Keratinocyte (primary cell): ENCODE data around the gene CLCN3. TPM values are rescaled to one million over a fixed set of nuclear protein-coding genes. Genes with fewer than 3 reads are reported as not detected.
"Not testable (repeated sequence)": the region's sequence is repeated elsewhere in the genome, so short reads cannot be mapped to it uniquely, and the experiment has no call there.

Experiments
- DNase-seq: peaks from one replicate; pipeline ENCODE4 v3.0.0-alpha.2; 2011; ENCODE audit warnings: low read depth, missing footprints, low spot score
- FAIRE-seq: peaks from 2 replicates; lab custom pipeline; 2011; peaks lifted over from hg19 to GRCh38; lab: Jason Lieb, UNC
- H2AFZ ChIP-seq: 2 replicates; pipeline ENCODE4 v1.6.0; 2012; ENCODE audit warnings: low read length, control low read depth, inconsistent platforms; ENCODE audit not compliant: control insufficient read depth
- H3K27ac ChIP-seq: 2 replicates; pipeline ENCODE4 v1.5.1; 2011; ENCODE audit warnings: low read length; ENCODE audit not compliant: control insufficient read depth, insufficient read depth
- H3K27me3 ChIP-seq: 3 replicates; pipeline ENCODE4 v1.6.0; 2011; ENCODE audit warnings: low read length; ENCODE audit not compliant: control insufficient read depth, insufficient read depth; ENCODE audit errors: extremely low read depth
- H3K36me3 ChIP-seq, 2 experiments: 2 replicates in 1 of 2; 3 replicates in 1 of 2; pipeline ENCODE4 v1.5.1; 2011; ENCODE audit warnings: low read length in 2 of 2, mild to moderate bottlenecking in 1 of 2; ENCODE audit not compliant: control insufficient read depth in 2 of 2, insufficient read depth in 2 of 2; ENCODE audit errors: extremely low read depth in 1 of 2
- H3K4me1 ChIP-seq: 3 replicates; pipeline ENCODE4 v1.5.1; 2011; ENCODE audit warnings: low read length; ENCODE audit not compliant: control insufficient read depth, insufficient read depth; ENCODE audit errors: extremely low read depth
- H3K4me2 ChIP-seq: 3 replicates; pipeline ENCODE4 v1.6.0; 2011; ENCODE audit warnings: low read depth, low read length; ENCODE audit not compliant: control insufficient read depth, insufficient read depth; ENCODE audit errors: extremely low read depth
- H3K4me3 ChIP-seq, 3 experiments: fragments of 200-600 bp in 1 of 3; sonication (generic) in 1 of 3; 2 replicates in 2 of 3; 3 replicates in 1 of 3; pipeline ENCODE4 v1.5.1; 2011 to 2016; ENCODE audit warnings: low read length in 3 of 3, mild to moderate bottlenecking in 3 of 3, control low read depth in 2 of 3, inconsistent platforms in 1 of 3, low read depth in 1 of 3, mixed read lengths in 1 of 3, mixed run types in 1 of 3, moderate library complexity in 1 of 3; ENCODE audit not compliant: control insufficient read depth in 2 of 3, insufficient read depth in 2 of 3; ENCODE audit errors: extremely low read depth in 1 of 3
- H3K79me2 ChIP-seq: 2 replicates; pipeline ENCODE4 v1.6.0; 2012; ENCODE audit warnings: low read length; ENCODE audit not compliant: control insufficient read depth, insufficient read depth
- H3K9ac ChIP-seq: 3 replicates; pipeline ENCODE4 v1.6.0; 2011; ENCODE audit warnings: low read length; ENCODE audit not compliant: control insufficient read depth, insufficient read depth; ENCODE audit errors: extremely low read depth
- H3K9me1 ChIP-seq: 3 replicates; pipeline ENCODE4 v1.6.0; 2011; ENCODE audit warnings: low read length; ENCODE audit not compliant: control insufficient read depth, insufficient read depth; ENCODE audit errors: extremely low read depth
- H3K9me3 ChIP-seq: 2 replicates; pipeline ENCODE4 v1.5.1; 2012; ENCODE audit warnings: low read depth, low read length; ENCODE audit not compliant: control insufficient read depth
- H4K20me1 ChIP-seq: 3 replicates; pipeline ENCODE4 v1.6.0; 2011; ENCODE audit warnings: low read length; ENCODE audit not compliant: control insufficient read depth, insufficient read depth; ENCODE audit errors: extremely low read depth
- CTCF ChIP-seq, 3 experiments: IDR thresholded peaks in 1 of 3; conservative IDR thresholded peaks in 1 of 3; optimal IDR thresholded peaks in 1 of 3; 2 replicates in 2 of 3; 3 replicates in 1 of 3; pipeline versions ENCODE3 to v1.5.1; 2011; ENCODE audit warnings: low read length in 3 of 3, mild to moderate bottlenecking in 3 of 3, moderate library complexity in 2 of 3, control low read depth in 1 of 3, inconsistent platforms in 1 of 3; ENCODE audit not compliant: insufficient read depth in 2 of 3; ENCODE audit errors: extremely low read depth in 1 of 3
- EZH2 ChIP-seq: IDR thresholded peaks from one replicate; pipeline ENCODE4 v1.6.1; 2012; ENCODE audit warnings: inconsistent platforms, mild to moderate bottlenecking, low read length, moderate library complexity
- dilution Hi-C: fragments of 300-500 bp; cut with MboI; formaldehyde crosslinking; loops from one replicate; pipeline ENCODE4 v1.7.0; 2020; ENCODE audit warnings: low sequenced_read_pairs; ENCODE audit not compliant: extremely low pct_ligation_motif_present
- polyA plus RNA-seq, 5 experiments: library from polyadenylated mRNA; depleted of rRNA in 3 of 5; stranded (reverse) in 3 of 5; stranded (forward) in 1 of 5; unstranded in 1 of 5; fragments of >200 nt; gene quantifications; 1 replicate in 1 of 5; 2 replicates in 3 of 5; 3 replicates in 1 of 5; pipeline versions ENCODE4 v1.2.1 to v1.2.3, GENCODE V29; 2011 to 2012; ENCODE audit warnings: missing spikeins in 2 of 5, low read depth in 1 of 5, low replicate concordance in 1 of 5

Gene CLCN3
- polyA plus RNA-seq, 1 donor (not counting 4 experiments of a cell fraction or from before 2014, with no cell fraction given): 34.2 TPM

- TF ChIP-seq CTCF (optimal IDR thresholded peaks at IDR 0.05 in 1 of 3, IDR thresholded peaks at IDR 0.05 in 1 of 3, conservative IDR thresholded peaks at IDR 0.05 in 1 of 3; ENCODE audit: extremely low read depth in 1 of 3, insufficient read depth in 2 of 3, low read length in 3 of 3) (no peak), EZH2 (no peak)
- H4K20me1 ChIP-seq: no peaks in the 10 kb centered on the region
- H3K27ac ChIP-seq: no peak overlapping the region
- DNase-seq: no peak
- no peaks in the 10 kb centered on the region for H3K79me2 ChIP-seq
- no peaks in the 10 kb centered on the region for H3K9me1 ChIP-seq
- peaks cover 13% of the 10 kb centered on the region for H3K27me3 ChIP-seq
- H2AFZ ChIP-seq: no peak overlapping the region
- no peaks in the 10 kb centered on the region for H3K4me1 ChIP-seq
- H3K9me3 ChIP-seq: no peaks in the 10 kb centered on the region
- dilution Hi-C loops: no loop called here
- no peaks in the 10 kb centered on the region for H3K36me3 ChIP-seq
- H3K4me2 ChIP-seq: no peak overlapping the region
- peak; percentile 59 for FAIRE-seq
- H3K4me3 ChIP-seq: no peak overlapping the region
- no peak overlapping the region for H3K9ac ChIP-seq
Observed at GRCh38 chr4:169770416-169770815, 150.0 kb downstream of the CLCN3 start.

DNA sequence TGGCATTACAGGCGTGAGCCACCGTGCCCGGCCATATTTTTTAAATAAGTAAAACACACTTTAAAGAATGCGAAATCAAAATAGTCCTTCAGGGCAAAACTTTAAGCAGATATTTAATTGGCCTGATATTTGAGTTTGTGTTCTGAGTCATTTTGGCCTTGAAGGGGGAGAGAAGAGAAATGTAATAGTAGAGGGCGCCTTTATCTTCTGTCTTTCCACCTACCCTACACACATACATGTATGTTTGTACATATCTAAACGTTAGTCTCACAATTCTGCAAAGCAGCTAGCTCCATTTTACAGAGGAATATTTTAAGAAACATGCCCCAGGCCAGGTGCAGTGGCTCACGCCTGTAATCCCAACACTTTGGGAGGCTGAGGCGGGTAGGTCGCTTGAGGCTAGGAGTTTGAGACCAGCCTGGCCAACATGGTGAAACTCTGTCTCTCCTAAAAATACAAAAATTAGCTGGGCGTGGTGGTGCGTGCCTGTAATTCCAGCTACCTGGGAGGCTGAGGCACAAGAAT, 151.2 kb downstream of the CLCN3 start:
- H3K27me3 ChIP-seq: peaks cover 15% of the 10 kb centered on the region
- H4K20me1 ChIP-seq, H3K79me2 ChIP-seq, H3K9me1 ChIP-seq, H3K4me3 ChIP-seq, H3K36me3 ChIP-seq, H3K4me2 ChIP-seq, FAIRE-seq, H3K27ac ChIP-seq, H3K9ac ChIP-seq, H3K9me3 ChIP-seq, DNase-seq, H2AFZ ChIP-seq, H3K4me1 ChIP-seq, dilution Hi-C loops: not testable (repeated sequence)

Other genes starting within 250 kb of the CLCN3 start
- 3.8 to 7.8 TPM (median 5.0 TPM) in 3 replicates for gene NEK1, start 8.0 kb upstream of the CLCN3 start, polyA plus RNA-seq
- gene HPF1, start 137.4 kb downstream of the CLCN3 start, polyA plus RNA-seq: 7.3 to 19.1 TPM (median 15.7 TPM) in 3 replicates